Measurements from ENCODE around the gene GPRC6A.

The GPRC6A gene

GRCh38 chr6:116783852-116784251, 45.0 kb downstream of the GPRC6A start:
- H4K20me1 ChIP-seq (ENCODE audit: insufficient read depth, low read length): no peaks in the 10 kb centered on the region
- TF ChIP-seq, protein P1, sequence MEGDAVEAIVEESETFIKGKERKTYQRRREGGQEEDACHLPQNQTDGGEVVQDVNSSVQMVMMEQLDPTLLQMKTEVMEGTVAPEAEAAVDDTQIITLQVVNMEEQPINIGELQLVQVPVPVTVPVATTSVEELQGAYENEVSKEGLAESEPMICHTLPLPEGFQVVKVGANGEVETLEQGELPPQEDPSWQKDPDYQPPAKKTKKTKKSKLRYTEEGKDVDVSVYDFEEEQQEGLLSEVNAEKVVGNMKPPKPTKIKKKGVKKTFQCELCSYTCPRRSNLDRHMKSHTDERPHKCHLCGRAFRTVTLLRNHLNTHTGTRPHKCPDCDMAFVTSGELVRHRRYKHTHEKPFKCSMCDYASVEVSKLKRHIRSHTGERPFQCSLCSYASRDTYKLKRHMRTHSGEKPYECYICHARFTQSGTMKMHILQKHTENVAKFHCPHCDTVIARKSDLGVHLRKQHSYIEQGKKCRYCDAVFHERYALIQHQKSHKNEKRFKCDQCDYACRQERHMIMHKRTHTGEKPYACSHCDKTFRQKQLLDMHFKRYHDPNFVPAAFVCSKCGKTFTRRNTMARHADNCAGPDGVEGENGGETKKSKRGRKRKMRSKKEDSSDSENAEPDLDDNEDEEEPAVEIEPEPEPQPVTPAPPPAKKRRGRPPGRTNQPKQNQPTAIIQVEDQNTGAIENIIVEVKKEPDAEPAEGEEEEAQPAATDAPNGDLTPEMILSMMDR (IDR thresholded peaks at IDR 0.05; ENCODE audit: low read length): no peak
- no peak for TF ChIP-seq EZH2 (IDR thresholded peaks at IDR 0.05; ENCODE audit: borderline replicate concordance, low read length)
- H3K27ac ChIP-seq (ENCODE audit: low read depth, low read length, poor library complexity, severe bottlenecking): no peak overlapping the region
- H3K4me1 ChIP-seq (ENCODE audit: insufficient read depth, low read length, severe bottlenecking): no peaks in the 10 kb centered on the region
- no peaks in the 10 kb centered on the region for H3K9me2 ChIP-seq (ENCODE audit: low read depth, low read length)
- H3K36me3 ChIP-seq (ENCODE audit: insufficient read depth, low read length): no peaks in the 10 kb centered on the region
- H2AFZ ChIP-seq (ENCODE audit: low read length): no peak overlapping the region
- H3K79me2 ChIP-seq (ENCODE audit: insufficient read depth, low read length): no peaks in the 10 kb centered on the region
- H3K9me3 ChIP-seq (ENCODE audit: low read length): no peaks in the 10 kb centered on the region
- no peak overlapping the region for H3K4me2 ChIP-seq (ENCODE audit: low read length)
- H3F3A ChIP-seq (ENCODE audit: insufficient read depth, low read length): no peaks in the 10 kb centered on the region
- no peaks in the 10 kb centered on the region for H3K27me3 ChIP-seq (ENCODE audit: insufficient read depth, low read length)
- H3K4me3 ChIP-seq (ENCODE audit: low read depth, low read length, poor library complexity, severe bottlenecking): no peak overlapping the region
- no peak overlapping the region for H3K9ac ChIP-seq (ENCODE audit: low read length)

- Histone ChIP-seq H3K4me3 (ENCODE audit: low read depth, low read length, poor library complexity, severe bottlenecking) (no peak overlapping the region), H2AFZ (ENCODE audit: low read length) (no peak overlapping the region), H3K4me2 (ENCODE audit: low read length) (no peak overlapping the region)
These were observed 49.2 kb downstream of the GPRC6A start for GRCh38 chr6:116779573-116780164.

GRCh38 chr6:116773886-116774285, 55.0 kb downstream of the GPRC6A start:
- Histone ChIP-seq H3K9ac (ENCODE audit: low read length) (no peak overlapping the region), H4K20me1 (ENCODE audit: insufficient read depth, low read length) (no peaks in the 10 kb centered on the region), H3K27ac (ENCODE audit: low read depth, low read length, poor library complexity, severe bottlenecking) (no peak overlapping the region), H3K27me3 (ENCODE audit: insufficient read depth, low read length) (no peaks in the 10 kb centered on the region), H3F3A (ENCODE audit: insufficient read depth, low read length) (no peaks in the 10 kb centered on the region), H3K79me2 (ENCODE audit: insufficient read depth, low read length) (no peaks in the 10 kb centered on the region), H3K36me3 (ENCODE audit: insufficient read depth, low read length) (no peaks in the 10 kb centered on the region), H3K9me2 (ENCODE audit: low read depth, low read length) (no peaks in the 10 kb centered on the region), H3K4me1 (ENCODE audit: insufficient read depth, low read length, severe bottlenecking) (no peaks in the 10 kb centered on the region), H2AFZ (ENCODE audit: low read length) (no peak overlapping the region), H3K9me3 (ENCODE audit: low read length) (no peaks in the 10 kb centered on the region), H3K4me3 (ENCODE audit: low read depth, low read length, poor library complexity, severe bottlenecking) (no peak overlapping the region), H3K4me2 (ENCODE audit: low read length) (no peak overlapping the region)
- TF ChIP-seq EZH2 (IDR thresholded peaks at IDR 0.05; ENCODE audit: borderline replicate concordance, low read length): no peak
- TF ChIP-seq, protein P1 (IDR thresholded peaks at IDR 0.05; ENCODE audit: low read length): no peak

More at GRCh38 chr6:116779573-116780164, 49.2 kb downstream of the GPRC6A start:
- Histone ChIP-seq H3K9ac (ENCODE audit: low read length) (no peak overlapping the region), H3K9me2 (ENCODE audit: low read depth, low read length) (no peaks in the 10 kb centered on the region), H3K79me2 (ENCODE audit: insufficient read depth, low read length) (no peaks in the 10 kb centered on the region), H4K20me1 (ENCODE audit: insufficient read depth, low read length) (no peaks in the 10 kb centered on the region), H3F3A (ENCODE audit: insufficient read depth, low read length) (no peaks in the 10 kb centered on the region), H3K9me3 (ENCODE audit: low read length) (no peaks in the 10 kb centered on the region), H3K36me3 (ENCODE audit: insufficient read depth, low read length) (no peaks in the 10 kb centered on the region), H3K27ac (ENCODE audit: low read depth, low read length, poor library complexity, severe bottlenecking) (no peak overlapping the region), H3K4me1 (ENCODE audit: insufficient read depth, low read length, severe bottlenecking) (no peaks in the 10 kb centered on the region), H3K27me3 (ENCODE audit: insufficient read depth, low read length) (no peaks in the 10 kb centered on the region)
- TF ChIP-seq EZH2 (IDR thresholded peaks at IDR 0.05; ENCODE audit: borderline replicate concordance, low read length): no peak
- TF ChIP-seq, protein P1 (IDR thresholded peaks at IDR 0.05; ENCODE audit: low read length): peak; percentile 50; the same call in 1 of the 2 replicates
